Epithelial cell of prostate (primary cell): ENCODE measurements around the gene CEP78.

Experiments used
- DNase-seq: peaks from one replicate; pipeline ENCODE4 v3.0.0-alpha.2; 2011; ENCODE audit warnings: low read depth, low spot score
- H3K27ac ChIP-seq: fragments of 450-650 bp; 2 replicates; pipeline ENCODE4 v1.5.1; 2017; ENCODE audit warnings: mild to moderate bottlenecking

CEP78 gene

GRCh38 chr9:78303377-78304062, 67.6 kb downstream of the CEP78 start:
- DNase-seq, result no peak
- H3K27ac ChIP-seq, result no peak overlapping the region

- no peak overlapping the region for H3K27ac ChIP-seq
- DNase-seq, result no peak
Measured at GRCh38 chr9:78304357-78304756, 68.5 kb downstream of the CEP78 start.

GRCh38 chr9:78306222-78307076, 70.6 kb downstream of the CEP78 start:
- no peak overlapping the region for H3K27ac ChIP-seq
- no peak for DNase-seq

GRCh38 chr9:78307360-78307759, 71.5 kb downstream of the CEP78 start:
- no peak overlapping the region for H3K27ac ChIP-seq

GRCh38 chr9:78309066-78309465, 73.2 kb downstream of the CEP78 start:
- no peak overlapping the region for H3K27ac ChIP-seq
- no peak for DNase-seq

More at GRCh38 chr9:78307360-78307759, 71.5 kb downstream of the CEP78 start:
- DNase-seq, result no peak

- no peak overlapping the region for H3K27ac ChIP-seq
- DNase-seq, result no peak
Measured at GRCh38 chr9:78311075-78311474, 75.2 kb downstream of the CEP78 start.

GRCh38 chr9:78311886-78312524, 76.1 kb downstream of the CEP78 start:
- no peak for DNase-seq
- no peak overlapping the region for H3K27ac ChIP-seq

GRCh38 chr9:78314550-78314949, 78.7 kb downstream of the CEP78 start:
- H3K27ac ChIP-seq, result no peak overlapping the region
- no peak for DNase-seq

GRCh38 chr9:78314953-78315870, 79.3 kb downstream of the CEP78 start:
- no peak overlapping the region for H3K27ac ChIP-seq
- DNase-seq, result no peak

GRCh38 chr9:78316166-78316892, 80.5 kb downstream of the CEP78 start:
- H3K27ac ChIP-seq, result no peak overlapping the region
- no peak for DNase-seq

- DNase-seq, result no peak
- no peak overlapping the region for H3K27ac ChIP-seq
Measured at GRCh38 chr9:78319197-78320029, 83.5 kb downstream of the CEP78 start.

GRCh38 chr9:78320030-78320693, 84.3 kb downstream of the CEP78 start:
- DNase-seq, result no peak
- H3K27ac ChIP-seq, result no peak overlapping the region

GRCh38 chr9:78320875-78321496, 85.1 kb downstream of the CEP78 start:
- no peak for DNase-seq

GRCh38 chr9:78321505-78321904, 85.6 kb downstream of the CEP78 start:
- H3K27ac ChIP-seq, result no peak overlapping the region
- no peak for DNase-seq

More at GRCh38 chr9:78320875-78321496, 85.1 kb downstream of the CEP78 start:
- no peak overlapping the region for H3K27ac ChIP-seq

GRCh38 chr9:78324068-78324650, 88.3 kb downstream of the CEP78 start:
- no peak overlapping the region for H3K27ac ChIP-seq
- no peak for DNase-seq

GRCh38 chr9:78324682-78325081, 88.8 kb downstream of the CEP78 start:
- no peak overlapping the region for H3K27ac ChIP-seq
- no peak for DNase-seq

GRCh38 chr9:78325343-78325742, 89.5 kb downstream of the CEP78 start:
- no peak for DNase-seq
- H3K27ac ChIP-seq, result no peak overlapping the region
